GM12878 (cell line): Measurements from ENCODE around the gene PTPRM. TPM values are rescaled to one million over a fixed set of nuclear protein-coding genes. Genes with fewer than 3 reads are reported as not detected.

Experiments
- ATAC-seq: fragments of 200-7000 bp; cut with Tn5 transposase; 3 replicates; pipeline ENCODE4 v1.9.1; 2020; ENCODE audit warnings: mild to moderate bottlenecking, moderate library complexity
- BruUV-seq: library from RNA; stranded (reverse); fragments of 400-500 nt; replicated peaks from 2 replicates; lab custom pipeline; 2021; lab: Mats Ljungman, UMichigan
- CTCF ChIA-PET: fragments of 300-600 bp; sonication (Branson Sonifier 250); formaldehyde crosslinking; extraction: SDS; loops from one replicate; lab custom pipeline; 2021; ENCODE audit warnings: inconsistent platforms; lab: Yijun Ruan, JAX
- POLR2A ChIA-PET: fragments of 350-600 bp; formaldehyde crosslinking; extraction: SDS; loops from one replicate; lab custom pipeline; 2021; ENCODE audit warnings: inconsistent platforms; lab: Charles Lee
- RAD21 ChIA-PET: fragments of 300-600 bp; sonication (Branson Sonifier 250); formaldehyde crosslinking; loops from one replicate; lab custom pipeline; 2023; ENCODE audit warnings: antibody characterized with exemption; ENCODE audit not compliant: unreplicated experiment; lab: Charles Lee
- SMC1A ChIA-PET: fragments of 300-600 bp; sonication (Branson Sonifier 250); formaldehyde crosslinking; loops from one replicate; lab custom pipeline; 2023; ENCODE audit not compliant: unreplicated experiment, uncharacterized antibody; lab: Charles Lee
- DNase-seq: peaks from one replicate; pipeline ENCODE4 v3.0.0-alpha.2; 2011; ENCODE audit warnings: low read depth, low spot score
- FAIRE-seq: peaks from 3 replicates; lab custom pipeline; 2011; peaks lifted over from hg19 to GRCh38; lab: Jason Lieb, UNC
- H2AFZ ChIP-seq: 2 replicates; pipeline ENCODE4 v1.6.0; 2011; ENCODE audit warnings: low read depth, low read length, control low read depth; ENCODE audit not compliant: control insufficient read depth
- H3K27ac ChIP-seq: 2 replicates; pipeline ENCODE4 v1.5.1; 2011; ENCODE audit warnings: control low read depth; ENCODE audit not compliant: control insufficient read depth, insufficient read depth
- H3K27me3 ChIP-seq, 2 experiments: replicated peaks in 1 of 2; 2 replicates each; pipeline versions ENCODE4 v1.6.0 to v1.6.1; 2011; ENCODE audit warnings: low read length in 1 of 2; ENCODE audit not compliant: control insufficient read depth in 2 of 2, insufficient read depth in 2 of 2
- H3K36me3 ChIP-seq, 2 experiments: 2 replicates each; pipeline ENCODE4 v1.5.1; 2011; ENCODE audit warnings: low read length in 1 of 2; ENCODE audit not compliant: control insufficient read depth in 2 of 2, insufficient read depth in 2 of 2
- H3K4me1 ChIP-seq: 2 replicates; pipeline ENCODE4 v1.6.1; 2011; ENCODE audit warnings: mild to moderate bottlenecking, low read length, moderate library complexity, mixed read lengths; ENCODE audit not compliant: control insufficient read depth, insufficient read depth
- H3K4me2 ChIP-seq: 2 replicates; pipeline ENCODE4 v1.6.0; 2011; ENCODE audit warnings: control low read depth; ENCODE audit not compliant: control insufficient read depth, insufficient read depth
- H3K4me3 ChIP-seq: fragments of 200-600 bp; sonication (generic); 2 replicates; pipeline ENCODE4 v1.5.1; 2016
- H3K79me2 ChIP-seq: 2 replicates; pipeline ENCODE4 v1.6.0; 2011; ENCODE audit warnings: low read length; ENCODE audit not compliant: control insufficient read depth, insufficient read depth
- H3K9ac ChIP-seq: 2 replicates; pipeline ENCODE4 v1.8.0; 2011; ENCODE audit warnings: low read length, control low read depth, mixed read lengths; ENCODE audit not compliant: control insufficient read depth, insufficient read depth
- H3K9me3 ChIP-seq: replicated peaks from 3 replicates; pipeline ENCODE4 v1.5.1; 2011; ENCODE audit warnings: mild to moderate bottlenecking, low read length; ENCODE audit not compliant: control insufficient read depth, insufficient read depth
- H4K20me1 ChIP-seq: 2 replicates; pipeline ENCODE4 v1.6.0; 2011; ENCODE audit not compliant: control insufficient read depth, insufficient read depth
- ATF2 ChIP-seq: IDR thresholded peaks from 2 replicates; pipeline ENCODE4 v1.6.1; 2012; ENCODE audit warnings: low read length, inconsistent platforms
- BACH1 ChIP-seq: fragments of 450-650 bp; IDR thresholded peaks from 2 replicates; pipeline ENCODE4 v1.6.1; 2017; ENCODE audit warnings: mild to moderate bottlenecking, borderline replicate concordance
- BCL11A ChIP-seq: IDR thresholded peaks from 2 replicates; pipeline ENCODE4 v1.6.1; 2011; ENCODE audit warnings: low read depth, low read length
- BRCA1 ChIP-seq: IDR thresholded peaks from 2 replicates; pipeline ENCODE4 v1.6.1; 2011; ENCODE audit warnings: low read depth, low read length, improper control_type of control experiment
- CTCF ChIP-seq, 3 experiments: IDR thresholded peaks in 2 of 3; conservative IDR thresholded peaks in 1 of 3; 2 replicates each; pipeline ENCODE4 v1.5.1; 2011; ENCODE audit warnings: low read depth in 3 of 3, low read length in 3 of 3, mild to moderate bottlenecking in 3 of 3, control low read depth in 2 of 3, moderate library complexity in 2 of 3, inconsistent platforms in 1 of 3, mixed read lengths in 1 of 3; ENCODE audit not compliant: control insufficient read depth in 2 of 3, insufficient read depth in 1 of 3; ENCODE audit errors: extremely low read depth in 1 of 3
- HCFC1 ChIP-seq: fragments of 150-350 bp; IDR thresholded peaks from 2 replicates; pipeline ENCODE4 v1.6.1; 2014; ENCODE audit warnings: low read length
- IKZF1 ChIP-seq: fragments of 450-650 bp; conservative IDR thresholded peaks from 2 replicates; pipeline ENCODE4 v1.6.1; 2017; ENCODE audit warnings: antibody characterized with exemption, mild to moderate bottlenecking
- JUND ChIP-seq: IDR thresholded peaks from 2 replicates; pipeline ENCODE4 v1.6.1; 2012; ENCODE audit warnings: low read depth, mild to moderate bottlenecking, low read length, improper control_type of control experiment, moderate library complexity
- NBN ChIP-seq: fragments of 450-650 bp; IDR thresholded peaks from 2 replicates; pipeline ENCODE4 v1.6.1; 2016
- NFIC ChIP-seq: IDR thresholded peaks from 2 replicates; pipeline ENCODE4 v1.6.1; 2012; ENCODE audit warnings: low read depth, mild to moderate bottlenecking, inconsistent platforms, low read length, moderate library complexity
- NR2C2 ChIP-seq: IDR thresholded peaks from 2 replicates; pipeline ENCODE4 v1.6.1; 2011; ENCODE audit warnings: borderline replicate concordance, low read depth; ENCODE audit not compliant: control insufficient read depth, insufficient read length
- RB1 ChIP-seq: fragments of 450-650 bp; formaldehyde crosslinking; IDR thresholded peaks from 2 replicates; pipeline ENCODE4 v1.6.1; 2017; ENCODE audit warnings: mild to moderate bottlenecking, borderline replicate concordance
- SPI1 ChIP-seq: IDR thresholded peaks from 2 replicates; pipeline ENCODE4 v1.6.1; 2011; ENCODE audit warnings: low read depth, mild to moderate bottlenecking, low read length, moderate library complexity, borderline replicate concordance; ENCODE audit not compliant: insufficient read depth
- SRF ChIP-seq, 2 experiments: IDR thresholded peaks; 2 replicates each; pipeline ENCODE4 v1.6.1; 2011; ENCODE audit warnings: low read depth in 2 of 2, low read length in 2 of 2, mild to moderate bottlenecking in 1 of 2, moderate library complexity in 1 of 2
- SUPT20H ChIP-seq: IDR thresholded peaks from 2 replicates; pipeline ENCODE4 v1.6.1; 2011; ENCODE audit warnings: low read depth, mild to moderate bottlenecking, low read length, moderate library complexity, borderline replicate concordance; ENCODE audit not compliant: control insufficient read depth
- TAF1 ChIP-seq: IDR thresholded peaks from 2 replicates; pipeline ENCODE4 v1.6.1; 2011; ENCODE audit warnings: mild to moderate bottlenecking, low read depth, low read length, borderline replicate concordance
- TCF3 ChIP-seq: IDR thresholded peaks from 2 replicates; pipeline ENCODE4 v1.6.1; 2012; ENCODE audit warnings: low read depth, mild to moderate bottlenecking, low read length, borderline replicate concordance; ENCODE audit not compliant: insufficient read depth
- YBX1 ChIP-seq: fragments of 450-650 bp; IDR thresholded peaks from 2 replicates; pipeline ENCODE4 v1.6.1; 2016; ENCODE audit warnings: antibody characterized with exemption
- ZSCAN29 ChIP-seq: fragments of 450-650 bp; IDR thresholded peaks from 2 replicates; pipeline ENCODE4 v1.6.1; 2017; ENCODE audit warnings: mild to moderate bottlenecking, moderate library complexity
- WGBS: methylation state at CpG from one replicate; pipeline ENCODE4 v1.1.6; 2016; ENCODE audit warnings: low lambda C conversion rate; ENCODE audit not compliant: insufficient replicate concordance, insufficient coverage; ENCODE audit errors: missing lambda C conversion rate; 5-methylcytosine and 5-hydroxymethylcytosine counted together
- in situ Hi-C: fragments of 300-500 bp; cut with MboI; formaldehyde crosslinking; loops from 9 replicates; pipeline ENCODE4 v1.14.3; 2018; ENCODE audit warnings: mixed read lengths
- intact Hi-C: fragments of 100-400 bp; cut with micrococcal nuclease; formaldehyde crosslinking; loops from one replicate; pipeline ENCODE4 v1.14.2; 2022; ENCODE audit not compliant: unreplicated experiment
- polyA plus RNA-seq, 11 experiments: library from polyadenylated mRNA; depleted of rRNA in 4 of 11; unstranded in 6 of 11; stranded (reverse) in 5 of 11; fragments of >200 nt; fragmentation: Nextera tagmentation in 4 of 11; fragmentation: Illumina TruSeq in 1 of 11; extraction: Ambion mirVana in 4 of 11; extraction: Trizol in 1 of 11; gene quantifications; 1 replicate in 1 of 11; 2 replicates in 10 of 11; pipeline versions ENCODE4 v1.2.1 to v1.2.3, GENCODE V29; 2011 to 2016; ENCODE audit warnings: inconsistent platforms in 2 of 11, missing spikeins in 2 of 11, low read depth in 1 of 11
- total RNA-seq, 4 experiments: library from RNA; depleted of rRNA in 3 of 4; stranded (reverse); fragments of >200 nt in 3 of 4; fragmentation: Illumina TruSeq in 1 of 4; extraction: Trizol in 1 of 4; gene quantifications; 2 replicates each; pipeline versions ENCODE4 v1.2.1 to v1.2.3, GENCODE V29; 2013 to 2021

The PTPRM gene
- total and polyA plus RNA-seq, 10 of the 15 experiments (the other 5 are each of a cell fraction or from before 2014, with no cell fraction given), result 0.07 to 22.6 (median 0.60) TPM

- Histone ChIP-seq H3K4me1 (no peaks in the 10 kb centered on the region), H3K9me3 (no peaks in the 10 kb centered on the region), H3K79me2 (no peaks in the 10 kb centered on the region), H2AFZ (no peak overlapping the region), H3K27ac (no peak overlapping the region)
- TF ChIP-seq SPI1 (no peak), YBX1 (no peak), BACH1 (no peak), SRF (IDR thresholded peaks at IDR 0.05; ENCODE audit: low read depth in 2 of 2, low read length in 2 of 2) (no peak), HCFC1 (no peak), TAF1 (no peak), ZSCAN29 (no peak), NFIC (no peak), BRCA1 (no peak), IKZF1 (no peak), NR2C2 (no peak), NBN (no peak), BCL11A (no peak), TCF3 (no peak), RB1 (no peak), ATF2 (no peak), JUND (no peak), CTCF (IDR thresholded peaks at IDR 0.05 in 2 of 3, conservative IDR thresholded peaks at IDR 0.05 in 1 of 3; ENCODE audit: control insufficient read depth in 2 of 3, extremely low read depth in 1 of 3, insufficient read depth in 1 of 3, low read depth in 3 of 3, low read length in 3 of 3) (no peak), SUPT20H (no peak)
- TF ChIP-seq, all 136 proteins: peak for 0
- in situ Hi-C loops (no loop called here), intact Hi-C loops (no loop called here)
- H3K36me3 ChIP-seq, result no peaks in the 10 kb centered on the region
- ChIA-PET CTCF (interaction anchor here (1.3 kb wide), 1 partner anchor 16 kb away, joined by 4 read pairs; no protein-coding TSS in a partner anchor), POLR2A (interaction anchor here (0.7 kb wide), 1 partner anchor 190 kb away, joined by 7 read pairs; no protein-coding TSS in a partner anchor), RAD21 (no interaction called here), SMC1A (interaction anchor here (1.1 to 1.6 kb wide), 3 partner anchors 13 to 99 kb away, joined by 3 to 4 read pairs (median 3); no protein-coding TSS in a partner anchor)
- FAIRE-seq, result no peak
- no peak overlapping the region for H3K9ac ChIP-seq
- no peak for DNase-seq
- no peak overlapping the region for H3K4me3 ChIP-seq
- no peaks in the 10 kb centered on the region for H4K20me1 ChIP-seq
- no peak overlapping the region for H3K4me2 ChIP-seq
- no TSS peak for BruUV-seq
- 12% methylated on average over 3 of the region's 3 CpGs for WGBS
- ATAC-seq, result no peak
- H3K27me3 ChIP-seq, result no peaks in the 10 kb centered on the region
Observed at GRCh38 chr18:7889515-7889914, 322.4 kb downstream of the PTPRM start.
